ENCODE results near the gene ARHGAP18. TPM values are rescaled to one million over a fixed set of nuclear protein-coding genes. Genes with fewer than 3 reads are reported as not detected.

ARHGAP18 gene
- total and polyA plus RNA-seq, 2 of the 13 experiments (the other 11 are each of a cell fraction or from before 2014, with no cell fraction given) = 58.2 to 115 TPM

DNA sequence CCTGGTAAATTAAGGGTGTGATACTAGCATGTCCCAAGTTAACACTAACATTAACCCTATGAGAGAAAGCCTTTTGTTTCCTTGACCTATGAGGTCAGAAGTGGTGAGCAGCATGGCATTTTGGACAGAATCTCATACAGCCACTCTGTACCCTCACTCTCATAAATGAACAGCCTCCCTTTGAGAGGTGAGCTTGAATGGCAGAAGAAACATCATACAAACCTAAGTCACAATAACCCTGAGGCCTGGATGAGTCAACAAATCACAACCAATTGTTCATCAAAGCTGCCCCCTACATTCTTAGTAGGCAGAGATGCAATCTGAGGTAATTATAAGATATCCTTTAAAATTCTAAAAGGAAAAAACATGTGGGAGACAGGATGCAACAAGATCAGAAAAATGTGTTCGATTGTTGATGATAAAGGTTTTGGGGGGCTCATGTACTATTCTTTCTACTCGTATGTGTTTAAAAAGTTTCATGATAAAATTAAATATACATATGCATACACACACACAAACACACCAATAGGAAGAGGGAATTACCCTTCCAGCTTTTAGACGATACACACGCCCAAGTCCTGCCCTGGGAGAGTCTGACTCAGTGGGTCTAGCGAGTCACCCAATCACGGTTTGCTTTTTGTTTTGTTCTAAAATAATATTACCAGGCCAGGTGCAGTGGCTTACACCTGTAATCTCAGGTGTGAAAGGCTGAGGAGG is 117.3 kb downstream of the ARHGAP18 start:
- FAIRE-seq = no peak
- no TSS peak for BruUV-seq (replicated peaks)
- Histone ChIP-seq H3K4me1 (ENCODE audit: insufficient read depth, low read length) (peaks cover 34% of the 10 kb centered on the region), H2AFZ (ENCODE audit: low read length) (no peak overlapping the region), H3K9me3 (ENCODE audit: low read length) (no peaks in the 10 kb centered on the region), H3K4me2 (ENCODE audit: low read depth, low read length) (no peak overlapping the region), H3K9ac (ENCODE audit: insufficient read depth, low read depth, low read length) (no peak overlapping the region), H3K36me3 (replicated peaks in 1 of 2; ENCODE audit: control insufficient read depth in 1 of 2, insufficient read depth in 2 of 2, low read length in 2 of 2) (peaks cover 10 to 81% of the 10 kb centered on the region in 2 experiments), H3K79me2 (ENCODE audit: insufficient read depth, low read length) (no peaks in the 10 kb centered on the region), H3K27ac (ENCODE audit: extremely low read length, insufficient read depth, low read length) (peak overlapping the region; percentile 10), H3K4me3 (replicated peaks in 1 of 3; ENCODE audit: insufficient read depth in 1 of 3, low read depth in 2 of 3, low read length in 3 of 3) (no peak overlapping the region), H4K20me1 (ENCODE audit: insufficient read depth, low read length) (no peaks in the 10 kb centered on the region), H3K27me3 (ENCODE audit: control insufficient read depth in 1 of 2, insufficient read depth in 2 of 2, low read length in 2 of 2) (no peaks in the 10 kb centered on the region)
- no peak for ATAC-seq
- in situ Hi-C loops (cut with HindIII; ENCODE audit: extremely low pct_ligation_motif_present, low pct_unique_long_range_greater_than_20kb) = no loop called here
- POLR2A ChIA-PET = interaction anchor here (1.5 kb wide), 1 partner anchor 155 kb away, joined by 3 read pairs; no protein-coding TSS in a partner anchor
- DNase-seq (ENCODE audit: low spot score) = no peak
- intact Hi-C loops (cut with micrococcal nuclease; ENCODE audit: unreplicated experiment) = loop anchor here (10.0 kb wide), 1 partner anchor 342 kb away; no protein-coding TSS in a partner anchor
- CTCF ChIA-PET (ENCODE audit: low intra/inter-chr PET ratio, low total read pairs) = no interaction called here
- 94% methylated on average over 6 of the region's 6 CpGs for WGBS (ENCODE audit: low lambda C conversion rate)
- TF ChIP-seq, protein P1, sequence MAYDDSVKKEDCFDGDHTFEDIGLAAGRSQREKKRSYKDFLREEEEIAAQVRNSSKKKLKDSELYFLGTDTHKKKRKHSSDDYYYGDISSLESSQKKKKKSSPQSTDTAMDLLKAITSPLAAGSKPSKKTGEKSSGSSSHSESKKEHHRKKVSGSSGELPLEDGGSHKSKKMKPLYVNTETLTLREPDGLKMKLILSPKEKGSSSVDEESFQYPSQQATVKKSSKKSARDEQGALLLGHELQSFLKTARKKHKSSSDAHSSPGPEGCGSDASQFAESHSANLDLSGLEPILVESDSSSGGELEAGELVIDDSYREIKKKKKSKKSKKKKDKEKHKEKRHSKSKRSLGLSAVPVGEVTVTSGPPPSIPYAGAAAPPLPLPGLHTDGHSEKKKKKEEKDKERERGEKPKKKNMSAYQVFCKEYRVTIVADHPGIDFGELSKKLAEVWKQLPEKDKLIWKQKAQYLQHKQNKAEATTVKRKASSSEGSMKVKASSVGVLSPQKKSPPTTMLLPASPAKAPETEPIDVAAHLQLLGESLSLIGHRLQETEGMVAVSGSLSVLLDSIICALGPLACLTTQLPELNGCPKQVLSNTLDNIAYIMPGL (CRISPR knock-in tag; IDR thresholded peaks at IDR 0.05; ENCODE audit: borderline replicate concordance in 1 of 2, low read depth in 1 of 2) = no peak
- TF ChIP-seq SP1 (IDR thresholded peaks at IDR 0.05) = no peak
- TF ChIP-seq SP1 (CRISPR knock-in tag; IDR thresholded peaks at IDR 0.05) = no peak
- no peak for TF ChIP-seq MXI1 (IDR thresholded peaks at IDR 0.05; ENCODE audit: borderline replicate concordance, low read depth, low read length)
- 0 out of 2 replicates have a peak, but pooled peaks have one; percentile 6 for TF ChIP-seq NAIF1 (CRISPR knock-in tag; IDR thresholded peaks at IDR 0.05; ENCODE audit: borderline replicate concordance)
- peak; percentile 56 for TF ChIP-seq RBM22 (optimal IDR thresholded peaks at IDR 0.05; ENCODE audit: low read length)
